ENCODE data around the gene FBXL20. TPM values are rescaled to one million over a fixed set of nuclear protein-coding genes. Genes with fewer than 3 reads are reported as not detected.

Gene FBXL20
- polyA plus RNA-seq, 1 of the 3 experiments (the other 2 are of a cell fraction), result 2.2 TPM

DNA sequence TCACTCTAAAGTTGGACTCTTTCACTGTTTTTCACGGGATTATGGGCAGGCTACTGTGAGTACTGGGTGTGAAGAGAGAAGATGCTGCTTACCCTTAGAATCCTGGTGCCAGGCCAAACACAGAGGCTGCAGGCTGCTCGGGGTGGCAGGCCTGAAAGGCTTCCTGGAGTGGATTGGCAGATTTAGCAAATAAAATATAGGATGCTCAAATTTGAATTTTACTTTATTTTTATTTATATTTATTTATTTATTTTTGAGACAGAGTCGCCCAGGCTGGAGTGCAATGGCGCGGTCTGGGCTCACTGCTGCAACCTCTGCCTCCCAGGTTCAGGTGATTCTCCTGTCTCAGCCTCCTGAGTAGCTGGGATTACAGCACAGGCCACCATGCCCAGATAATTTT, 160.8 kb downstream of the FBXL20 start:
- DNase-seq, result no peak
- Histone ChIP-seq H3K79me2 (ENCODE audit: insufficient read depth) (no peaks in the 10 kb centered on the region), H3K9ac (no peak overlapping the region), H3K9me3 (no peaks in the 10 kb centered on the region), H3K4me1 (ENCODE audit: control insufficient read depth in 1 of 2, insufficient read depth in 2 of 2, low read depth in 1 of 2, low read length in 1 of 2) (peaks cover 7 to 20% of the 10 kb centered on the region in 2 experiments; a peak in 1 of 4 replicates), H3K4me2 (no peak overlapping the region), H3K27me3 (ENCODE audit: insufficient read depth) (no peaks in the 10 kb centered on the region), H3K4me3 (ENCODE audit: low read depth in 2 of 2, low read length in 1 of 2) (no peak overlapping the region), H3F3A (replicated peaks; ENCODE audit: insufficient read depth) (no peaks in the 10 kb centered on the region), H3K27ac (ENCODE audit: low read depth in 2 of 2, low read length in 1 of 2) (no peak overlapping the region), H3K36me3 (replicated peaks in 1 of 2; ENCODE audit: control insufficient read depth in 1 of 2, insufficient read depth in 2 of 2, low read length in 1 of 2) (no peaks in the 10 kb centered on the region), H3K9me2 (no peaks in the 10 kb centered on the region), H2AFZ (ENCODE audit: low read depth) (no peak overlapping the region), H4K20me1 (ENCODE audit: insufficient read depth) (no peaks in the 10 kb centered on the region)
- TF ChIP-seq, protein P1, sequence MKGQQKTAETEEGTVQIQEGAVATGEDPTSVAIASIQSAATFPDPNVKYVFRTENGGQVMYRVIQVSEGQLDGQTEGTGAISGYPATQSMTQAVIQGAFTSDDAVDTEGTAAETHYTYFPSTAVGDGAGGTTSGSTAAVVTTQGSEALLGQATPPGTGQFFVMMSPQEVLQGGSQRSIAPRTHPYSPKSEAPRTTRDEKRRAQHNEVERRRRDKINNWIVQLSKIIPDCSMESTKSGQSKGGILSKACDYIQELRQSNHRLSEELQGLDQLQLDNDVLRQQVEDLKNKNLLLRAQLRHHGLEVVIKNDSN (IDR thresholded peaks at IDR 0.05; ENCODE audit: borderline replicate concordance, low read depth), result no peak
- TF ChIP-seq CHD2 (IDR thresholded peaks at IDR 0.05; ENCODE audit: low read length, partially characterized antibody) (no peak), SIN3A (IDR thresholded peaks at IDR 0.05; ENCODE audit: borderline replicate concordance, low read depth, low read length) (no peak), TCF12 (IDR thresholded peaks at IDR 0.05) (no peak), TEAD4 (IDR thresholded peaks at IDR 0.05; ENCODE audit: borderline replicate concordance, insufficient read depth) (no peak), RXRA (IDR thresholded peaks at IDR 0.05; ENCODE audit: borderline replicate concordance, low read depth) (no peak), FOSL2 (IDR thresholded peaks at IDR 0.05; ENCODE audit: borderline replicate concordance, low read depth) (no peak), ELF1 (IDR thresholded peaks at IDR 0.05) (no peak), YY1 (IDR thresholded peaks at IDR 0.05; ENCODE audit: low read depth) (no peak), NFIC (IDR thresholded peaks at IDR 0.05; ENCODE audit: borderline replicate concordance) (no peak), FOXM1 (IDR thresholded peaks at IDR 0.05; ENCODE audit: low read depth) (no peak), GATA2 (CRISPR knock-in tag; IDR thresholded peaks at IDR 0.05) (no peak), RAD21 (IDR thresholded peaks at IDR 0.05; ENCODE audit: low read length) (no peak)
- TF ChIP-seq, protein P2, sequence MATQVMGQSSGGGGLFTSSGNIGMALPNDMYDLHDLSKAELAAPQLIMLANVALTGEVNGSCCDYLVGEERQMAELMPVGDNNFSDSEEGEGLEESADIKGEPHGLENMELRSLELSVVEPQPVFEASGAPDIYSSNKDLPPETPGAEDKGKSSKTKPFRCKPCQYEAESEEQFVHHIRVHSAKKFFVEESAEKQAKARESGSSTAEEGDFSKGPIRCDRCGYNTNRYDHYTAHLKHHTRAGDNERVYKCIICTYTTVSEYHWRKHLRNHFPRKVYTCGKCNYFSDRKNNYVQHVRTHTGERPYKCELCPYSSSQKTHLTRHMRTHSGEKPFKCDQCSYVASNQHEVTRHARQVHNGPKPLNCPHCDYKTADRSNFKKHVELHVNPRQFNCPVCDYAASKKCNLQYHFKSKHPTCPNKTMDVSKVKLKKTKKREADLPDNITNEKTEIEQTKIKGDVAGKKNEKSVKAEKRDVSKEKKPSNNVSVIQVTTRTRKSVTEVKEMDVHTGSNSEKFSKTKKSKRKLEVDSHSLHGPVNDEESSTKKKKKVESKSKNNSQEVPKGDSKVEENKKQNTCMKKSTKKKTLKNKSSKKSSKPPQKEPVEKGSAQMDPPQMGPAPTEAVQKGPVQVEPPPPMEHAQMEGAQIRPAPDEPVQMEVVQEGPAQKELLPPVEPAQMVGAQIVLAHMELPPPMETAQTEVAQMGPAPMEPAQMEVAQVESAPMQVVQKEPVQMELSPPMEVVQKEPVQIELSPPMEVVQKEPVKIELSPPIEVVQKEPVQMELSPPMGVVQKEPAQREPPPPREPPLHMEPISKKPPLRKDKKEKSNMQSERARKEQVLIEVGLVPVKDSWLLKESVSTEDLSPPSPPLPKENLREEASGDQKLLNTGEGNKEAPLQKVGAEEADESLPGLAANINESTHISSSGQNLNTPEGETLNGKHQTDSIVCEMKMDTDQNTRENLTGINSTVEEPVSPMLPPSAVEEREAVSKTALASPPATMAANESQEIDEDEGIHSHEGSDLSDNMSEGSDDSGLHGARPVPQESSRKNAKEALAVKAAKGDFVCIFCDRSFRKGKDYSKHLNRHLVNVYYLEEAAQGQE (IDR thresholded peaks at IDR 0.05; ENCODE audit: low read depth, low read length), result no peak
- TF ChIP-seq, protein P3, sequence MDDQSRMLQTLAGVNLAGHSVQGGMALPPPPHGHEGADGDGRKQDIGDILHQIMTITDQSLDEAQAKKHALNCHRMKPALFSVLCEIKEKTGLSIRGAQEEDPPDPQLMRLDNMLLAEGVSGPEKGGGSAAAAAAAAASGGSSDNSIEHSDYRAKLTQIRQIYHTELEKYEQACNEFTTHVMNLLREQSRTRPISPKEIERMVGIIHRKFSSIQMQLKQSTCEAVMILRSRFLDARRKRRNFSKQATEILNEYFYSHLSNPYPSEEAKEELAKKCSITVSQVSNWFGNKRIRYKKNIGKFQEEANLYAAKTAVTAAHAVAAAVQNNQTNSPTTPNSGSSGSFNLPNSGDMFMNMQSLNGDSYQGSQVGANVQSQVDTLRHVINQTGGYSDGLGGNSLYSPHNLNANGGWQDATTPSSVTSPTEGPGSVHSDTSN (IDR thresholded peaks at IDR 0.05), result no peak
- TF ChIP-seq, protein P4, sequence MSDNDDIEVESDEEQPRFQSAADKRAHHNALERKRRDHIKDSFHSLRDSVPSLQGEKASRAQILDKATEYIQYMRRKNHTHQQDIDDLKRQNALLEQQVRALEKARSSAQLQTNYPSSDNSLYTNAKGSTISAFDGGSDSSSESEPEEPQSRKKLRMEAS (IDR thresholded peaks at IDR 0.05; ENCODE audit: low read depth), result no peak
- TF ChIP-seq, protein P5, sequence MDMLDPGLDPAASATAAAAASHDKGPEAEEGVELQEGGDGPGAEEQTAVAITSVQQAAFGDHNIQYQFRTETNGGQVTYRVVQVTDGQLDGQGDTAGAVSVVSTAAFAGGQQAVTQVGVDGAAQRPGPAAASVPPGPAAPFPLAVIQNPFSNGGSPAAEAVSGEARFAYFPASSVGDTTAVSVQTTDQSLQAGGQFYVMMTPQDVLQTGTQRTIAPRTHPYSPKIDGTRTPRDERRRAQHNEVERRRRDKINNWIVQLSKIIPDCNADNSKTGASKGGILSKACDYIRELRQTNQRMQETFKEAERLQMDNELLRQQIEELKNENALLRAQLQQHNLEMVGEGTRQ (IDR thresholded peaks at IDR 0.05; ENCODE audit: borderline replicate concordance, low read depth, low read length), result no peak
- TF ChIP-seq, protein P6, sequence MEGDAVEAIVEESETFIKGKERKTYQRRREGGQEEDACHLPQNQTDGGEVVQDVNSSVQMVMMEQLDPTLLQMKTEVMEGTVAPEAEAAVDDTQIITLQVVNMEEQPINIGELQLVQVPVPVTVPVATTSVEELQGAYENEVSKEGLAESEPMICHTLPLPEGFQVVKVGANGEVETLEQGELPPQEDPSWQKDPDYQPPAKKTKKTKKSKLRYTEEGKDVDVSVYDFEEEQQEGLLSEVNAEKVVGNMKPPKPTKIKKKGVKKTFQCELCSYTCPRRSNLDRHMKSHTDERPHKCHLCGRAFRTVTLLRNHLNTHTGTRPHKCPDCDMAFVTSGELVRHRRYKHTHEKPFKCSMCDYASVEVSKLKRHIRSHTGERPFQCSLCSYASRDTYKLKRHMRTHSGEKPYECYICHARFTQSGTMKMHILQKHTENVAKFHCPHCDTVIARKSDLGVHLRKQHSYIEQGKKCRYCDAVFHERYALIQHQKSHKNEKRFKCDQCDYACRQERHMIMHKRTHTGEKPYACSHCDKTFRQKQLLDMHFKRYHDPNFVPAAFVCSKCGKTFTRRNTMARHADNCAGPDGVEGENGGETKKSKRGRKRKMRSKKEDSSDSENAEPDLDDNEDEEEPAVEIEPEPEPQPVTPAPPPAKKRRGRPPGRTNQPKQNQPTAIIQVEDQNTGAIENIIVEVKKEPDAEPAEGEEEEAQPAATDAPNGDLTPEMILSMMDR (IDR thresholded peaks at IDR 0.05), result no peak
- TF ChIP-seq, protein P7, sequence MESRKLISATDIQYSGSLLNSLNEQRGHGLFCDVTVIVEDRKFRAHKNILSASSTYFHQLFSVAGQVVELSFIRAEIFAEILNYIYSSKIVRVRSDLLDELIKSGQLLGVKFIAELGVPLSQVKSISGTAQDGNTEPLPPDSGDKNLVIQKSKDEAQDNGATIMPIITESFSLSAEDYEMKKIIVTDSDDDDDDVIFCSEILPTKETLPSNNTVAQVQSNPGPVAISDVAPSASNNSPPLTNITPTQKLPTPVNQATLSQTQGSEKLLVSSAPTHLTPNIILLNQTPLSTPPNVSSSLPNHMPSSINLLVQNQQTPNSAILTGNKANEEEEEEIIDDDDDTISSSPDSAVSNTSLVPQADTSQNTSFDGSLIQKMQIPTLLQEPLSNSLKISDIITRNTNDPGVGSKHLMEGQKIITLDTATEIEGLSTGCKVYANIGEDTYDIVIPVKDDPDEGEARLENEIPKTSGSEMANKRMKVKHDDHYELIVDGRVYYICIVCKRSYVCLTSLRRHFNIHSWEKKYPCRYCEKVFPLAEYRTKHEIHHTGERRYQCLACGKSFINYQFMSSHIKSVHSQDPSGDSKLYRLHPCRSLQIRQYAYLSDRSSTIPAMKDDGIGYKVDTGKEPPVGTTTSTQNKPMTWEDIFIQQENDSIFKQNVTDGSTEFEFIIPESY (IDR thresholded peaks at IDR 0.05; ENCODE audit: borderline replicate concordance, low read depth), result no peak
- POLR2A ChIA-PET, result no interaction called here
- CTCF ChIA-PET, result interaction anchor here (1.5 to 22.6 kb wide), 3 partner anchors 8 to 116 kb away, joined by 3 to 781 read pairs (median 207); partner anchors contain the start of genes CACNB1, RPL19 and STAC2
- WGBS (ENCODE audit: low lambda C conversion rate), result 79% methylated on average over 5 of the region's 5 CpGs

Measured in SK-N-SH (cell line).